Loucy (cell line): ENCODE results near the gene CRNKL1.
A peak's percentile ranks its signal among the peaks of the same experiment; 100 is the strongest.

Experiments
- H2AFZ ChIP-seq: fragments of 200-600 bp; sonication (generic); 2 replicates; pipeline ENCODE4 v1.6.0; 2016; ENCODE audit warnings: antibody characterized with exemption, mild to moderate bottlenecking, low read length, moderate library complexity
- H3F3A ChIP-seq: fragments of 200-600 bp; 2 replicates; pipeline ENCODE4 v1.6.0; 2016; ENCODE audit warnings: antibody characterized with exemption, low read depth, mild to moderate bottlenecking
- H3K27me3 ChIP-seq: fragments of 200-600 bp; sonication (generic); 2 replicates; pipeline ENCODE4 v1.6.1; 2014; ENCODE audit warnings: low read length, mild to moderate bottlenecking; ENCODE audit not compliant: insufficient read depth, poor library complexity, severe bottlenecking
- H3K36me3 ChIP-seq: fragments of 200-600 bp; sonication (generic); 2 replicates; pipeline ENCODE4 v1.6.1; 2016; ENCODE audit warnings: low read length; ENCODE audit not compliant: insufficient read depth
- H3K4me1 ChIP-seq: fragments of 200-600 bp; sonication (generic); 2 replicates; pipeline ENCODE4 v1.5.1; 2014; ENCODE audit warnings: low read length, mild to moderate bottlenecking; ENCODE audit not compliant: insufficient read depth, poor library complexity, severe bottlenecking
- H3K4me2 ChIP-seq: fragments of 200-600 bp; sonication (generic); 2 replicates; pipeline ENCODE4 v1.6.0; 2014; ENCODE audit warnings: antibody characterized with exemption, low read length, low read depth, mild to moderate bottlenecking; ENCODE audit not compliant: poor library complexity, severe bottlenecking
- H3K4me3 ChIP-seq: fragments of 200-600 bp; sonication (generic); 2 replicates; pipeline ENCODE4 v1.5.1; 2014; ENCODE audit warnings: low read length, mild to moderate bottlenecking, mixed read lengths; ENCODE audit not compliant: poor library complexity, severe bottlenecking
- H3K79me2 ChIP-seq: fragments of 200-600 bp; sonication (generic); 2 replicates; pipeline ENCODE4 v1.6.1; 2014; ENCODE audit warnings: low read length; ENCODE audit not compliant: insufficient read depth
- H3K9ac ChIP-seq: fragments of 200-600 bp; sonication (generic); 2 replicates; pipeline ENCODE4 v1.6.0; 2014; ENCODE audit warnings: mild to moderate bottlenecking, low read depth, low read length, moderate library complexity; ENCODE audit not compliant: poor library complexity, severe bottlenecking
- H3K9me2 ChIP-seq: fragments of 200-600 bp; sonication (generic); replicated peaks from 2 replicates; pipeline ENCODE4 v1.6.1; 2016; ENCODE audit warnings: low read depth, low read length, mixed read lengths
- H3K9me3 ChIP-seq: fragments of 200-600 bp; sonication (generic); 2 replicates; pipeline ENCODE4 v1.6.1; 2014; ENCODE audit warnings: mild to moderate bottlenecking, antibody characterized with exemption, low read length, low read depth; ENCODE audit not compliant: insufficient read depth
- H4K20me1 ChIP-seq: fragments of 200-600 bp; sonication (generic); 2 replicates; pipeline ENCODE4 v1.6.0; 2014; ENCODE audit warnings: antibody characterized with exemption, low read length, mild to moderate bottlenecking; ENCODE audit not compliant: insufficient read depth, poor library complexity, severe bottlenecking
- CTCF ChIP-seq: fragments of 200-600 bp; sonication (generic); conservative IDR thresholded peaks from 2 replicates; pipeline ENCODE4 v1.5.1; 2014; ENCODE audit warnings: mild to moderate bottlenecking, antibody characterized with exemption, low read length
- EZH2phosphoT487 ChIP-seq: fragments of 200-600 bp; IDR thresholded peaks from 2 replicates; pipeline ENCODE4 v1.6.1; 2018; ENCODE audit warnings: antibody characterized with exemption, mild to moderate bottlenecking, moderate library complexity, borderline replicate concordance

CRNKL1 gene

GRCh38 chr20:19993958-19994669, 58.2 kb downstream of the CRNKL1 start:
- H3K9ac ChIP-seq, result no peak overlapping the region
- no peaks in the 10 kb centered on the region for H3F3A ChIP-seq
- TF ChIP-seq CTCF (no peak), EZH2phosphoT487 (no peak)
- H3K36me3 ChIP-seq, result no peaks in the 10 kb centered on the region
- no peaks in the 10 kb centered on the region for H3K79me2 ChIP-seq
- H3K27me3 ChIP-seq, result no peaks in the 10 kb centered on the region
- no peak overlapping the region for H2AFZ ChIP-seq
- no peaks in the 10 kb centered on the region for H3K9me2 ChIP-seq
- H3K4me1 ChIP-seq, result no peaks in the 10 kb centered on the region
- H4K20me1 ChIP-seq, result no peaks in the 10 kb centered on the region
- no peak overlapping the region for H3K4me3 ChIP-seq
- H3K4me2 ChIP-seq, result no peak overlapping the region
- no peaks in the 10 kb centered on the region for H3K9me3 ChIP-seq

GRCh38 chr20:19992996-19993908, 59.0 kb downstream of the CRNKL1 start:
- Histone ChIP-seq H3K4me2 (no peak overlapping the region), H3K4me1 (no peaks in the 10 kb centered on the region), H3F3A (no peaks in the 10 kb centered on the region), H3K9me3 (no peaks in the 10 kb centered on the region), H2AFZ (no peak overlapping the region), H3K4me3 (no peak overlapping the region), H3K36me3 (no peaks in the 10 kb centered on the region), H3K27me3 (no peaks in the 10 kb centered on the region), H3K9me2 (no peaks in the 10 kb centered on the region), H4K20me1 (no peaks in the 10 kb centered on the region), H3K79me2 (no peaks in the 10 kb centered on the region), H3K9ac (no peak overlapping the region)
- TF ChIP-seq CTCF (no peak), EZH2phosphoT487 (no peak)

- H3K9ac ChIP-seq, result no peak overlapping the region
- no peaks in the 10 kb centered on the region for H3K36me3 ChIP-seq
- TF ChIP-seq CTCF (no peak), EZH2phosphoT487 (no peak)
- peak overlapping the region; percentile 52; the same call in 1 of the 2 replicates for H2AFZ ChIP-seq
- no peaks in the 10 kb centered on the region for H3K79me2 ChIP-seq
- no peak overlapping the region for H3K4me3 ChIP-seq
- H3K9me2 ChIP-seq, result no peaks in the 10 kb centered on the region
- no peaks in the 10 kb centered on the region for H3K9me3 ChIP-seq
- H3K27me3 ChIP-seq, result no peaks in the 10 kb centered on the region
- H4K20me1 ChIP-seq, result no peaks in the 10 kb centered on the region
- no peaks in the 10 kb centered on the region for H3F3A ChIP-seq
- H3K4me2 ChIP-seq, result no peak overlapping the region
- no peaks in the 10 kb centered on the region for H3K4me1 ChIP-seq
Measured at GRCh38 chr20:19991854-19992253, 60.4 kb downstream of the CRNKL1 start.
